ENCODE data around the gene AGAP2.

AGAP2 gene

GRCh38 chr12:57752668-57753000 is 14.1 kb upstream of the AGAP2 start:
- FAIRE-seq, result no peak

- FAIRE-seq, result no peak
Measured at GRCh38 chr12:57751788-57752667, 13.5 kb upstream of the AGAP2 start, which contains the start of gene CDK4. TSS of gene CDK4 (minus strand) at chr12:57752310. CDS start at chr12:57751717, 593 bp downstream.

- FAIRE-seq, result no peak
Measured at GRCh38 chr12:57751432-57751787, 12.9 kb upstream of the AGAP2 start.

GRCh38 chr12:57750561-57751431 is 12.3 kb upstream of the AGAP2 start:
- no peak for FAIRE-seq

GRCh38 chr12:57749061-57749460 is 10.5 kb upstream of the AGAP2 start:
- no peak for FAIRE-seq

- no peak for FAIRE-seq
Measured at GRCh38 chr12:57746025-57746424, 7.5 kb upstream of the AGAP2 start.

- no peak for FAIRE-seq
Measured at GRCh38 chr12:57745485-57745881, 6.9 kb upstream of the AGAP2 start.

GRCh38 chr12:57744777-57745484 is 6.4 kb upstream of the AGAP2 start, which contains the start of gene TSPAN31:
TSS of gene TSPAN31 (plus strand) at chr12:57745039. CDS start at chr12:57745155, 116 bp downstream.
- no peak for FAIRE-seq

GRCh38 chr12:57744194-57744776 is 5.7 kb upstream of the AGAP2 start:
- FAIRE-seq, result no peak

- no peak for FAIRE-seq
Measured at GRCh38 chr12:57743769-57744168, 5.2 kb upstream of the AGAP2 start.

GRCh38 chr12:57741844-57742738 is 3.5 kb upstream of the AGAP2 start:
- FAIRE-seq, result no peak

GRCh38 chr12:57741413-57741789 is 2.9 kb upstream of the AGAP2 start:
- no peak for FAIRE-seq

GRCh38 chr12:57740656-57741412 is 2.3 kb upstream of the AGAP2 start:
- FAIRE-seq, result no peak

- no peak for FAIRE-seq
Measured at GRCh38 chr12:57739914-57740538, 1.5 kb upstream of the AGAP2 start.

GRCh38 chr12:57739387-57739786 is 845 bp upstream of the AGAP2 start:
- no peak for FAIRE-seq

- FAIRE-seq, result no peak
Measured at GRCh38 chr12:57737467-57738460, 778 bp downstream of the AGAP2 start.

GRCh38 chr12:57736741-57737466 is 1.6 kb downstream of the AGAP2 start:
- FAIRE-seq, result no peak
